HCT116 (cell line): Measurements from ENCODE around the gene SULT2B1. TPM values are rescaled to one million over a fixed set of nuclear protein-coding genes. Genes with fewer than 3 reads are reported as not detected.

Source experiments
- ATAC-seq: fragments of 200-7000 bp; cut with Tn5 transposase; 2 replicates; pipeline ENCODE4 v1.9.1; 2020; ENCODE audit warnings: mild to moderate bottlenecking, moderate library complexity
- BruUV-seq: library from RNA; stranded (reverse); fragments of 400-500 nt; replicated peaks from 2 replicates; lab custom pipeline; 2021; lab: Mats Ljungman, UMichigan
- CTCF ChIA-PET: fragments of 300-600 bp; sonication (Branson Sonifier 250); formaldehyde crosslinking; loops from one replicate; lab custom pipeline; 2021; ENCODE audit warnings: antibody characterized with exemption; lab: Charles Lee
- POLR2A ChIA-PET: fragments of 300-600, 350-600 bp; sonication (Branson Sonifier 250); formaldehyde crosslinking; loops from one replicate; lab custom pipeline; 2021; ENCODE audit warnings: antibody characterized with exemption; lab: Charles Lee
- RAD21 ChIA-PET, 2 experiments: fragments of 300-600 bp; sonication (Branson Sonifier 250); formaldehyde crosslinking; loops; one replicate each; lab custom pipeline; 2023; ENCODE audit warnings: low total read pairs in 2 of 2; ENCODE audit not compliant: uncharacterized antibody in 2 of 2, unreplicated experiment in 2 of 2, low non-redundant PET in 1 of 2; lab: Charles Lee
- DNase-seq: peaks from one replicate; pipeline ENCODE4 v3.0.0-alpha.2; 2010; ENCODE audit warnings: low read depth, low spot score
- H2AFZ ChIP-seq: fragments of 200-600 bp; shearing (Covaris generic), sonication (generic); 2 replicates; pipeline ENCODE4 v1.6.1; 2017; ENCODE audit warnings: low read depth, mixed run types, mixed read lengths, antibody characterized with exemption, low read length; ENCODE audit not compliant: poor library complexity, severe bottlenecking
- H3K27ac ChIP-seq: 2 replicates; pipeline ENCODE4 v1.5.1; 2012; ENCODE audit warnings: low read depth, low read length
- H3K27me3 ChIP-seq: fragments of 200-600 bp; sonication (generic); 2 replicates; pipeline ENCODE4 v1.6.1; 2016; ENCODE audit warnings: mixed run types, low read length, mixed read lengths; ENCODE audit not compliant: insufficient read depth
- H3K36me3 ChIP-seq, 2 experiments: fragments of 200-500 bp in 1 of 2; fragments of 200-600 bp in 1 of 2; sonication (Bioruptor generic) in 1 of 2; sonication (generic) in 1 of 2; 2 replicates each; pipeline versions ENCODE4 v1.5.1 to v1.6.1; 2014 to 2016; ENCODE audit warnings: low read length in 2 of 2, inconsistent platforms in 1 of 2, mixed read lengths in 1 of 2, mixed run types in 1 of 2; ENCODE audit not compliant: insufficient read depth in 2 of 2, control insufficient read depth in 1 of 2
- H3K4me1 ChIP-seq, 2 experiments: fragments of 200-600 bp in 1 of 2; sonication (generic) in 1 of 2; 2 replicates each; pipeline versions ENCODE4 v1.5.1 to v1.6.1; 2012 to 2017; ENCODE audit warnings: low read length in 2 of 2, inconsistent platforms in 1 of 2, mild to moderate bottlenecking in 1 of 2, mixed read lengths in 1 of 2, mixed run types in 1 of 2, moderate library complexity in 1 of 2; ENCODE audit not compliant: insufficient read depth in 2 of 2, control insufficient read depth in 1 of 2
- H3K4me2 ChIP-seq: fragments of 200-600 bp; sonication (generic); 2 replicates; pipeline ENCODE4 v1.6.1; 2017; ENCODE audit warnings: mixed run types, low read length, mixed read lengths
- H3K4me3 ChIP-seq, 2 experiments: fragments of 200-600 bp in 1 of 2; sonication (generic) in 1 of 2; replicated peaks in 1 of 2; 2 replicates each; pipeline ENCODE4 v1.5.1; 2011 to 2016; ENCODE audit warnings: low read length in 2 of 2, control low read depth in 1 of 2, low read depth in 1 of 2, mild to moderate bottlenecking in 1 of 2, mixed read lengths in 1 of 2, mixed run types in 1 of 2
- H3K79me2 ChIP-seq: fragments of 200-600 bp; sonication (generic); 2 replicates; pipeline ENCODE4 v1.6.1; 2017; ENCODE audit warnings: mild to moderate bottlenecking, mixed run types, low read length, moderate library complexity, mixed read lengths; ENCODE audit not compliant: insufficient read depth
- H3K9ac ChIP-seq: fragments of 200-600 bp; sonication (generic); 2 replicates; pipeline ENCODE4 v1.6.1; 2016; ENCODE audit warnings: low read length, mixed read lengths
- H3K9me2 ChIP-seq: fragments of 200-600 bp; sonication (generic), shearing (Covaris generic); 2 replicates; pipeline ENCODE4 v1.6.1; 2017; ENCODE audit warnings: mixed run types, mild to moderate bottlenecking, moderate library complexity; ENCODE audit not compliant: insufficient read depth
- H3K9me3 ChIP-seq, 2 experiments: fragments of 200-500 bp in 1 of 2; fragments of 200-600 bp in 1 of 2; sonication (Bioruptor generic) in 1 of 2; sonication (generic) in 1 of 2; 2 replicates each; pipeline ENCODE4 v1.6.1; 2014 to 2017; ENCODE audit warnings: low read length in 2 of 2, mixed read lengths in 2 of 2, inconsistent platforms in 1 of 2, low read depth in 1 of 2, mild to moderate bottlenecking in 1 of 2, mixed run types in 1 of 2, moderate library complexity in 1 of 2; ENCODE audit not compliant: control insufficient read depth in 1 of 2, insufficient read depth in 1 of 2
- H4K20me1 ChIP-seq: fragments of 200-600 bp; sonication (generic), shearing (Covaris generic); 2 replicates; pipeline ENCODE4 v1.6.1; 2017; ENCODE audit warnings: mixed run types, mild to moderate bottlenecking, moderate library complexity; ENCODE audit not compliant: insufficient read depth
- CBX3 ChIP-seq: IDR thresholded peaks from 2 replicates; pipeline ENCODE4 v1.6.1; 2012; ENCODE audit warnings: low read depth
- CTCF ChIP-seq, 3 experiments: fragments of 200-600 bp in 1 of 3; sonication (generic) in 1 of 3; IDR thresholded peaks in 2 of 3; conservative IDR thresholded peaks in 1 of 3; 2 replicates each; pipeline ENCODE4 v1.5.1; 2012 to 2017; ENCODE audit warnings: low read depth in 2 of 3, low read length in 2 of 3, antibody characterized with exemption in 1 of 3, borderline replicate concordance in 1 of 3, control low read depth in 1 of 3, mild to moderate bottlenecking in 1 of 3, mixed read lengths in 1 of 3, mixed run types in 1 of 3, moderate library complexity in 1 of 3; ENCODE audit not compliant: insufficient read depth in 1 of 3
- EGR1 ChIP-seq: IDR thresholded peaks from 2 replicates; pipeline ENCODE4 v1.6.1; 2012; ENCODE audit warnings: low read depth
- ELF1 ChIP-seq: IDR thresholded peaks from 2 replicates; pipeline ENCODE4 v1.6.1; 2012; ENCODE audit warnings: low read depth, borderline replicate concordance
- EZH2 ChIP-seq: fragments of 200-600 bp; sonication (generic); IDR thresholded peaks from 2 replicates; pipeline ENCODE4 v1.6.1; 2017; ENCODE audit warnings: antibody characterized with exemption, mixed run types
- FOSL1 ChIP-seq: IDR thresholded peaks from 2 replicates; pipeline ENCODE4 v1.6.1; 2012; ENCODE audit warnings: low read depth
- JUND ChIP-seq: IDR thresholded peaks from 2 replicates; pipeline ENCODE4 v1.6.1; 2012
- MAX ChIP-seq: IDR thresholded peaks from 2 replicates; pipeline ENCODE4 v1.6.1; 2012
- SIN3A ChIP-seq: IDR thresholded peaks from 2 replicates; pipeline ENCODE4 v1.6.1; 2012; ENCODE audit warnings: low read depth
- TCF7L2 ChIP-seq: IDR thresholded peaks from 2 replicates; pipeline ENCODE4 v1.7.0; 2011; ENCODE audit warnings: borderline replicate concordance, inconsistent platforms; ENCODE audit not compliant: insufficient read depth, insufficient read length; ENCODE audit errors: extremely low read depth
- ZFX ChIP-seq: fragments of 450-650 bp; IDR thresholded peaks from 2 replicates; pipeline ENCODE4 v1.6.1; 2017
- ZNF274 ChIP-seq: fragments of 200-500 bp; sonication (Bioruptor generic); IDR thresholded peaks from 2 replicates; pipeline ENCODE4 v1.6.1; 2014; ENCODE audit warnings: mild to moderate bottlenecking, low read depth, low read length, inconsistent platforms
- intact Hi-C: fragments of 100-400 bp; cut with micrococcal nuclease; formaldehyde crosslinking; loops from 2 replicates; pipeline ENCODE4 v1.10.0; 2022
- total RNA-seq: library from RNA; stranded (reverse); gene quantifications from one replicate; pipeline ENCODE4 v1.2.1, GENCODE V29; 2021; ENCODE audit not compliant: unreplicated experiment

SULT2B1 gene
- total RNA-seq, 1 experiment from 2014 or later, result 4.8 TPM

GRCh38 chr19:48554385-48555091 is 2.6 kb downstream of the SULT2B1 start:
- no peak for DNase-seq
- Histone ChIP-seq H3K79me2 (no peaks in the 10 kb centered on the region), H3K36me3 (no peaks in the 10 kb centered on the region), H4K20me1 (no peaks in the 10 kb centered on the region), H3K4me3 (no peak overlapping the region), H3K4me2 (peak overlapping the region; percentile 65), H3K27me3 (no peaks in the 10 kb centered on the region), H3K9me2 (no peaks in the 10 kb centered on the region), H3K27ac (no peak overlapping the region; the same call in 1 of the 2 replicates), H3K9me3 (no peaks in the 10 kb centered on the region), H3K9ac (peak overlapping the region; percentile 4; the same call in 1 of the 2 replicates), H3K4me1 (peaks cover 61 to 82% of the 10 kb centered on the region in 2 experiments), H2AFZ (no peak overlapping the region)
- ATAC-seq, result no peak
- RAD21 ChIA-PET, result interaction anchor here in 1 of 2 experiments (0.6 kb wide), 1 partner anchor 39 kb away, joined by 5 read pairs; no protein-coding TSS in a partner anchor
- TF ChIP-seq ZNF274 (no peak), JUND (no peak), TCF7L2 (no peak), ZFX (no peak), EGR1 (no peak), ELF1 (no peak), SIN3A (no peak), MAX (no peak), CBX3 (no peak), EZH2 (no peak), CTCF (IDR thresholded peaks at IDR 0.05 in 2 of 3, conservative IDR thresholded peaks at IDR 0.05 in 1 of 3; ENCODE audit: borderline replicate concordance in 1 of 3, insufficient read depth in 1 of 3, low read depth in 2 of 3, low read length in 2 of 3) (no peak), FOSL1 (no peak)
- CTCF ChIA-PET, result interaction anchor here (0.6 to 1.1 kb wide), 2 partner anchors 54 to 573 kb away, joined by 3 read pairs; no protein-coding TSS in a partner anchor
- intact Hi-C loops, result no loop called here
- no TSS peak for BruUV-seq
- POLR2A ChIA-PET, result interaction anchor here (0.9 kb wide), 1 partner anchor 49 kb away, joined by 3 read pairs; no protein-coding TSS in a partner anchor
